SK-N-SH (cell line): ENCODE data around the gene PLPPR2.

Experiments
- CHD2 ChIP-seq: fragments of 150-350 bp; IDR thresholded peaks from 2 replicates; pipeline ENCODE4 v1.6.1; 2018; ENCODE audit warnings: low read length; ENCODE audit not compliant: partially characterized antibody
- GABPA ChIP-seq: IDR thresholded peaks from 2 replicates; pipeline ENCODE4 v1.4.0; 2012; ENCODE audit warnings: low read depth, mild to moderate bottlenecking
- POLR2AphosphoS5 ChIP-seq: IDR thresholded peaks from 2 replicates; pipeline ENCODE4 v1.6.1; 2012; ENCODE audit warnings: low read depth, low read length
- RXRA ChIP-seq: IDR thresholded peaks from 2 replicates; pipeline ENCODE4 v1.4.0; 2012; ENCODE audit warnings: low read depth, mild to moderate bottlenecking, borderline replicate concordance
- TAF1 ChIP-seq: IDR thresholded peaks from 2 replicates; pipeline ENCODE4 v1.6.1; 2012; ENCODE audit warnings: low read depth, mild to moderate bottlenecking, low read length, moderate library complexity, borderline replicate concordance
- TCF12 ChIP-seq: IDR thresholded peaks from 2 replicates; pipeline ENCODE4 v1.4.0; 2012
- YY1 ChIP-seq: IDR thresholded peaks from 2 replicates; pipeline ENCODE4 v1.4.0; 2012; ENCODE audit warnings: low read depth, mild to moderate bottlenecking
- ZBTB33 ChIP-seq: IDR thresholded peaks from 2 replicates; pipeline ENCODE4 v1.4.0; 2012; ENCODE audit warnings: low read depth, borderline replicate concordance
- TF ChIP-seq, protein P1 (sequence below): fragments of 200-600 bp; sonication (generic); IDR thresholded peaks from 2 replicates; pipeline ENCODE4 v1.6.1; 2017; ENCODE audit warnings: antibody characterized with exemption, mild to moderate bottlenecking, moderate library complexity
- TF ChIP-seq, protein P2 (sequence below): IDR thresholded peaks from 2 replicates; pipeline ENCODE4; 2012

DNA sequence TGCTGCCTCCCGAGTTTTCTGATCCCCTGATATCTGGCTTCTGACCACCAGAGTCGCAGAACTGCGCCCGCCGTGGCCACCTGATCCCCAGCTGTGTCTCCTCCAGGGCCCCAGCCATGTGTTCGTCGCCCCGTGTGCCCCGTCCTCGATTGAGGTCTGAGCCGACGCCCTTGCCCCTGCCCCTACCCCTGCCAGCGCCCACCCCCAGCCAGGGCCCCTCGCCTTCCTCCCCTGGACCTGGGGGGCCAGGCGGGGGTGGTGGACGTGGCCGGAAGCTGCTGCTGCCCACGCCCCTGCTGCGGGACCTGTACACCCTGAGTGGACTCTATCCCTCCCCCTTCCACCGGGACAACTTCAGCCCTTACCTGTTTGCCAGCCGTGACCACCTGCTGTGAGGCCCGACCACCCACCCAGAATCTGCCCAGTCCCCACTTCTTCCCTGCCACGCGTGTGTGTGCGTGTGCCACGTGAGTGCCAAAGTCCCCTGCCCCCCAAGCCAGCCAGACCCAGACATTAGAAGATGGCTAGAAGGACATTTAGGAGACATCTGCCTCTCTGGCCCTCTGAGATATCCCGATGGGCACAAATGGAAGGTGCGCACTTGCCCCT, 9.2 kb downstream of the PLPPR2 start:
- TF ChIP-seq, protein P1, sequence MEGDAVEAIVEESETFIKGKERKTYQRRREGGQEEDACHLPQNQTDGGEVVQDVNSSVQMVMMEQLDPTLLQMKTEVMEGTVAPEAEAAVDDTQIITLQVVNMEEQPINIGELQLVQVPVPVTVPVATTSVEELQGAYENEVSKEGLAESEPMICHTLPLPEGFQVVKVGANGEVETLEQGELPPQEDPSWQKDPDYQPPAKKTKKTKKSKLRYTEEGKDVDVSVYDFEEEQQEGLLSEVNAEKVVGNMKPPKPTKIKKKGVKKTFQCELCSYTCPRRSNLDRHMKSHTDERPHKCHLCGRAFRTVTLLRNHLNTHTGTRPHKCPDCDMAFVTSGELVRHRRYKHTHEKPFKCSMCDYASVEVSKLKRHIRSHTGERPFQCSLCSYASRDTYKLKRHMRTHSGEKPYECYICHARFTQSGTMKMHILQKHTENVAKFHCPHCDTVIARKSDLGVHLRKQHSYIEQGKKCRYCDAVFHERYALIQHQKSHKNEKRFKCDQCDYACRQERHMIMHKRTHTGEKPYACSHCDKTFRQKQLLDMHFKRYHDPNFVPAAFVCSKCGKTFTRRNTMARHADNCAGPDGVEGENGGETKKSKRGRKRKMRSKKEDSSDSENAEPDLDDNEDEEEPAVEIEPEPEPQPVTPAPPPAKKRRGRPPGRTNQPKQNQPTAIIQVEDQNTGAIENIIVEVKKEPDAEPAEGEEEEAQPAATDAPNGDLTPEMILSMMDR = no peak
- TF ChIP-seq ZBTB33 (no peak), TCF12 (no peak), TAF1 (no peak), CHD2 (no peak), RXRA (no peak), YY1 (no peak), GABPA (no peak), POLR2AphosphoS5 (no peak)
- TF ChIP-seq, protein P2, sequence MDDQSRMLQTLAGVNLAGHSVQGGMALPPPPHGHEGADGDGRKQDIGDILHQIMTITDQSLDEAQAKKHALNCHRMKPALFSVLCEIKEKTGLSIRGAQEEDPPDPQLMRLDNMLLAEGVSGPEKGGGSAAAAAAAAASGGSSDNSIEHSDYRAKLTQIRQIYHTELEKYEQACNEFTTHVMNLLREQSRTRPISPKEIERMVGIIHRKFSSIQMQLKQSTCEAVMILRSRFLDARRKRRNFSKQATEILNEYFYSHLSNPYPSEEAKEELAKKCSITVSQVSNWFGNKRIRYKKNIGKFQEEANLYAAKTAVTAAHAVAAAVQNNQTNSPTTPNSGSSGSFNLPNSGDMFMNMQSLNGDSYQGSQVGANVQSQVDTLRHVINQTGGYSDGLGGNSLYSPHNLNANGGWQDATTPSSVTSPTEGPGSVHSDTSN = no peak
